Measurements from ENCODE around the gene TMEM138.

GRCh38 chr11:61368646-61369045, 6.5 kb downstream of the TMEM138 start:
- TF ChIP-seq CTCF (conservative IDR thresholded peaks at IDR 0.05) = no peak
- no peak for TF ChIP-seq ZFX (IDR thresholded peaks at IDR 0.05)
